GM10847 (cell line): Measurements from ENCODE around the gene TMEM185B.

Experiments
- POLR2A ChIP-seq: IDR thresholded peaks from 2 replicates; pipeline ENCODE4 v1.6.1; 2011; ENCODE audit not compliant: insufficient read length; ENCODE audit errors: extremely low read depth

TMEM185B gene

DNA sequence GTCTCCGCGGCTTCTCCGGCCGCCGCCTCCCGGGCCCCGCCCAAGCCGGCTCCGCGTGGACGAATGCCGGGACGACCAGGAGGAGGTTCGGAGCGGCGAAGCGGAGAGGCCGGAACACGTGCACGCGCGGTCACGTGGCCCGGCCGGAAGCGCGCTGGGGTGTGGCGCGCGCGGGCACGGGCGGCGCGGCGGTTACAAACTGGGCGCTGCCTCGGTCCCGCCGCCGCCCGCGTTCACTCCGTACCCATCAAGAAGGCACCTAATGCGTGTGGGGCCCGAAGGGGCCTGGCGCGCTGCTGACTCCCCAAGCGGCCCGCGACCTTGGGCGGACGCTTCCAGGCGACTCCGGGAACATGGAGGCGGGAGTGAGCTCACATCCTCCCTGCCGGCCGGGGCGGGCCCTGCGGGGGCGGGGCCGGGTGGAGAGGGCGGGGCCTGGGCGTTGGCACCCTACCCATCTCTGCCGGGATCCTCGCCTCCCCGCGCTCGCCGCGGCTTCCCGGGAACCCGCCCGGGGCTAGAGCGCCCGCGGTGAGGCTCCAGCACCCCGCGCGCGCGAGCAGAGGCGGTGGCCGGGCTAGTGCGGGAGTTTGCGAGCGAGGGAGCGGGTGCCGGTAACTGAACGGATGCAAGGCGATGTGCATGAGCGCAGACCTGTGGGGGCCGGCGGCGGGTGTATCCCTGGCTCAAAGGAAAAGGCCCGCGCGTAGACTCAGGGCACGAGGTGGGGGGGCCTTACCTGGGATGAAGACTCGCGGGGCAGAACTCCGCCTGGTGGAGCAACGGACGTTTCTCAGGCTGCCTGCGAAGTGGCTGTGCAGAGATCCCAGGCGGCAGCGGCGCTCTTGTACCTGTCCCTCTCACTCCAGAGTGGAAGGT lies at the start of gene TMEM185B:
TSS of gene TMEM185B (minus strand) at position 367 of the 879 bp plus-strand sequence. CDS start 424 bp downstream, outside the sequence.
- TF ChIP-seq POLR2A: peak; percentile 67

DNA sequence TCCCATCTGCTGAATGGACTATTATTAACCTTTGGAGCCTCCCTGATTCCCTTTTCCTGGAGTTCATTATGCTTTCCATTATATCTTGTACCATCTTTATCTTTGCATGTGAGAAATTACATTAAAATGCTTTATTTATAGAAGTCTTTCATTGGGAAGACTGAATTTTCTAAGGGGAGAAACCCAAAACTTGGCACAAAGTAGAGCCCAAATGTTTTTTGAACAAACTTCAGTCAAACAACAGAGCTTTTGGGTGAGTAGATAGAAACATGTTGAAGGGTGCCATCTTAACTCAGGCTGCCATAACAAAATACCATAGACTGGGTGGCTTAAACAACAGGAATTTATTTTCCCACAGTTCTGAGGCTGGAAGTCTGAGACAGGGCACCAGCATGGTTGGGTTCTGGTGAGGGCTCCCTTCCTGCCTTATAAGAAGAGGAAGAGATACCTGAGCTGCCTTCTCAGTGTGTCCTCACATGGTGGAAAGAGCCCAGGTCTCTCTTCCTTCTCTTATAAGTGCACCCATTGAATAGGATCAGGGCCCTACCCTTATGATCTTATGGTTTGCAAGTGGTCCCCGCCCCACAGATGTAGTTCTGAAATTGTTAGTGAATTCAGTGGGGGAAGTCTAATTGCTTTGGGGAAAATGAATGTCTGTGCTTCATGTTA lies 48.6 kb upstream of the TMEM185B start:
- TF ChIP-seq POLR2A: no peak

DNA sequence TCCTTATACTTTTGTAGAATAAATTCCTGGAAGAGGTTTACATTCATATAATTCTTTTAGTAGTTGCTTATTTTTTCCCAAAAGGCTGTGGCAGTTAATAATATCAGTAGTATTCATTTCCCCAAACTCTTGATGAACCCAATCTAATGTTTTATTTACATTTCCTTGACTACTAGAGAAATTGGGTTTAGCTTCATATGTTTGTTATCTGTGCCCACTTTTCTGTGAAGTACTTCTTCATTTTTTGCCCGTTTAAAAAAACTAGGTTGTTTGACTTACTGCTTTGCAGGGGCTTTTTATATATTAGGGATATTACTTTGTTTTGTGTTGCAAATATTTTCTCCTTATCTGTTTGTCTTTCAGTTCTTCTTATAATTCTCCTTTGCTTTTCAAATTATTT lies 46.6 kb upstream of the TMEM185B start:
- no peak for TF ChIP-seq POLR2A

DNA sequence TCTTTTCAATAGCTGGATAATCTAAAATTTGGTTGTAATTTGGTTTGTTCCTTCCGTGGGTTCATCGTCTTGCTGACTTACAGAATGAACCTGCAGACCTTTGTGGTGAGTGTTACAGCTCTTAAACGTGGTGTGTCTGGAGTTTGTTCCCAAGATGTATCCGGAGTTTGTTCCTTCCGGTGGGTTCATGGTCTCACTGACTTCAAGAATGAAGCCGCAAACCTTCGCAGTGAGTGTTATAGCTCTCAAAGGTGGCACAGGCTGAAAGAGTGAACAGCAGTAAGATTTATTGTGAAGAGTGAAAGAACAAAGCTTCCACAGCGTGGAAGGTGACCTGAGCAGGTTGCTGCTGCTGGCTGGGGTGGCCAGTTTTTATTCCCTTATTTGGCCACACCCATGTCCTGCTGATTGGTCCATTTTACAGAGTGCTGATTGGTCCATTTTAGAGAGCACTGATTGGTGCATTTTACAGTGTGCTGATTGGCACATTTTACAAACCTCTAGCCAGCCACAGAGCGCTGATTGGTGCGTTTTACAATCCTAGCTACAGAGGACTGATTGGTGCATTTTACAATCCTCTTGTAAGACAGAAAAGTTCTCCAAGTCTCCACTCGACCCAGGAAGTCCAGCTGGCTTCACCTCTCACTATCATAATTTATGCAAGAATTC lies 46.0 kb upstream of the TMEM185B start:
- no peak for TF ChIP-seq POLR2A

DNA sequence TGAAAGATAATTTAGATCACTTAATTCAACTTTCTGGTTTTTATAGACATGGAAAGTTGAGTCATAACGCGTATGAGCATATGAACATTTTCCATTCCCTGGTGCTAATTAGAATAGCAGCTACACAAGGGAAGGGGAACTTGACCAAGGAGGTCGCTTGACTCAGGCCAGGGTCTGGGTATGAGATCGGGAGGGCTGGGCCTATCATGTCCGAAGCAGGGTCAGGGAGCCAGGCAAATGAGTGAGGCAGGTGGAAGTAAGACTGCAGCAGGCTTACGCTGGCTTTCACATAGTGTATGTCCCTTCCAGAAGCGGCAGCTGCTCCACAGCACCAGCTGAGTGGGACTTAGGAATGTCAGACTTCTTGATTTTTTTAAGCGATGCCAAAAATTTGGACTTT lies 44.1 kb upstream of the TMEM185B start:
- TF ChIP-seq POLR2A: no peak

DNA sequence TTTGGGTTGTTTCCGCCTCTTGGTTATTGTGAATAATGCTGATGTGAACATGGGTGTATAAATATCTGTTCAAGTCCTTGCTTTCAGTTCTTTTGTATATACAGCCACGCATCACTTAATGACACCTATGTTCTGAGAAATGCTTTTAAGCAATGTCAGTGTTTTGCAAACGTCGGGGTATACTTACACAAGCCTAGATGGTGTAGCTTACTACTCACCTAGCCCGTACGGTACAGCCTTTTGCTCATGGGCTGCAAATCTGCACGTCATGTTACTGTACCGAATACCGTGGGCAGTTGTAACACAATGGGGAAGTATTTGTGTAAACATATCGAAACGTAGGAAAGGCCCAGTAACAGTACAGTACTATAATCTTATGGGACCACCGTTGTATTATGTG lies 41.8 kb upstream of the TMEM185B start:
- TF ChIP-seq POLR2A: no peak

DNA sequence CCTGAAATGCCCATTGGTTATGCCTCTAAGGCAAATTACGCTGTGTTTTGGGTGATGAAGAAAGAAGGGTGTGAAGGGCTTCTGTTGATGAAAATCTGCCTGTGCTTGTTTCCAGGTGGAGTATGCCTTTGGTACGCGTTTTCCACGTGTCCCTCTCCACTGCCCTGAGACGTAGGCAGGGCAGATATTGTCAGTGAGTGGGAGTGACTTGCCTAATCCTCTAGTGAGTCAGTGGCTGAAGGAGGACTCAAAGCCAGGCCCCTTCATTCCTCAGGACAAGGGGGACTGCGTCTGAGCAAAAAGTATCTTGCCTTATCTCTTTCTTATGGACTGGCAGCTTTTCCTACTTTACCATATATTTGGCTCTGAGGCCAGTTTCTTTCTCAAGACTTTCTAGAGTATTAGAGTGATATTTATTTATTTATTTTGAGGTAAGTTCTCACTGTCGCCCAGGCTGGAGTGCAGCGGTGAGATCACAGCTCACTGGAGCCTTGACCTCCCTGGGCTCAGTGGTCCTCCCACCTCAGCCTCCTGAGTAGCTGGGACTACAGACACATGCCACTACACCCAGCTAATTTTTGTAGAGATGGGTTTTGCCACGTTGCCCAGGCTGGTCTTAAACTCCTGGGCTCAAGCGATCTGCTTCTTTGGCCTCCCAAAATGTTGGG lies 39.7 kb upstream of the TMEM185B start:
- no peak for TF ChIP-seq POLR2A

DNA sequence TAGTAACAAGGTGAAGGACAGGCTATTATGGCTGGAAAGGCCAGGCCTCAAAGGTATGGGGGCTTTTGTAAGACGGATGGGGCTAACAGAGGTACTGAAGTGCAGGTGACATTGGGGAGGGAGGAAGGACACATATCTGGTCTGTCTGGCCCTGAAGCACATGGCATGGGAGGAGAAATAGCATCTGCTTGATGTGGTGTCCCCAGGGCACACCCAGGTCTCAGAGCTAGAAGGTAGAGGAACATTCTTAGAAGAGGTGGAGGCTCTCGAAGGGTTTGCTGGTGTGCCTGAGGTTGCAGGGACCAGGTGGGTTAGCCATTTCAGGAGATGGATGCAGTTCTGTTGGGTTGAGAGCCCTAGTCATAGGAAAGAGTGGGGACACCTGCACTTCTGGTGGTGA lies 39.0 kb upstream of the TMEM185B start:
- TF ChIP-seq POLR2A: no peak

DNA sequence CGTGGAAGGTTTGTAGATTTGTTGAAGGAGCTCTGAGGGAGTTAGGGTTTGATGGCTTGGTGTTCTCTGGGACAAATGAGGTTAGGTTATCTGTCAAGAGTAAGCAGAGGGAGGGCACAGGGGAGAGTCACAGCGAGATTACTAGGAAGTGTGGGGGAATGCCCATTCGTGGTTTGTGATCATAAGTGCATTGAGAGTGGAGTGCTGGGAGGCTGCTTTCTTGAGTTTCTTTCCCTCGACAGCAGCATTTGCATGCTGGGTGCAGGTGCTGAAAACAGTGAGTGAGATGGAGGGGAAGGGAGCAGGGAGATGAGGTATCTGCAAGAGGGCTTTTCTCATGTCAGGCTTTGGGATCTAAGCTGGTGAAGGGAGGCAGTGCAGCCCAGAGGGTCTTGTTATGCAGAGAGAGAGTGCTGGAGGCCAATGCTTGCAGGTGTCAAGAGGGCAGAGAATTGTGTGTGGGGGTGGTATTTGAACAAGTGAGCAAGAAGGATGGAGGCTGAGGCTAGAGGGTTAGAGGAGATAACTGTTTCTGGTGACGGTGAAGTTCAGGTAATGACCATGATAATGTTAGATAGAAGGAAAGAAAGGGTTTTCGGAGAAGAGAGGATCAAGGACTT lies 38.3 kb upstream of the TMEM185B start:
- no peak for TF ChIP-seq POLR2A

DNA sequence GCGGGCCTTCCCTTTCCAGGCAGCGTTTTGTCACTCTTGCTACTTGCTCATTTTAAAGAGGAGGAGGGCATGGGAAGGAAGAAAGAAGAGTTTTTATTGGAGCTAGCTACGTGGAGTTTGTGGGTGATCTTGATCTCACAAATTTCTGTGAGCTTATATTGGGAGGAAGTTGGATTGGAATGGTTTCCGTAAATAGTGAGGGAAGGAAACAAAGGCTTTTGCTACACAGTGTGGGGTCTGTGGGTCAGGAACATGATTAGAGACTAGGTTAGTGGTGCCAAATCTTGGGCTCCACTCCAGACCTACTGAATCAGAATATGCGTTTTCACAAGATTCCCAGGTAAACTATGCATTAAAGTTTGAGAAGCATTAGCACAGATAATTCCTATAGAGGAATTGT lies 37.5 kb upstream of the TMEM185B start:
- no peak for TF ChIP-seq POLR2A

DNA sequence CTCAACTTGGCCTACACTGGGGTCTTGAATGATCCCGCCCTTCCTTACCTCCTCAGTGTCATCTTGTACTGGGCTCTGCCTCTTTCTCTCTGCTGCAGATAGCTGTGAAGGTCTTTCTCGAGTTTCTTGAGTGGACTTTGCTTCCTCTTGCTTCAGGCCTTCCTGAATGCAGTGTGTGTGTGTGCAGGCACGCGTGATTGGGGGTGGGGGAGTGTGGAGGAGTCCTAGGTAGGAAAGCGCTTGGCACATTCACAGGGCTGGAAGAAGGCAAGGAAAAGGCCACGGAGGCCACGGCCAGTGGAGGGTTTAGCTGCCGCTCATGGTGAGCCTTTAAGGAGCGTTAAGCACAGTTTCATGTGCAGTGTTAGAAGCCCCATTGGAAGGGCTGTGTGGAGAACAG lies 35.0 kb upstream of the TMEM185B start:
- TF ChIP-seq POLR2A: no peak

DNA sequence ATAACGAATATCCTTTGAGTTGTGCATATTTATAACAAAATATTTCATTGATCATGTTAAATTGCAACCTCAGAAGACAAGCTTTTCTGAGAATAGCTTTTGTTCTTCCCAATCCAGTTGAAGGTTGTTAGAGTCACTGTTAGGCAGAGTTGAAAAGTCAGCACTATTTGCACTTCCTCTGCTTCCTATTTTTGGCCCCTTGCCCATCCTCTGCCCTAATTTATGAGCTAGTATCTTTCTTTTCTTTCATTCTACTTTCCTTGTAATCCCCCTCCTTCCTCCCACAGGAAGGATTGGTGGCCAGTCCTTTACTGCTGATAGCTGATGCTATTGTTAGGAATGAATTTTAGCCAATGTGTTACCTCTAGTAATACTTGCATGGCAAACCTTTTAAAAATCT lies 34.3 kb upstream of the TMEM185B start:
- no peak for TF ChIP-seq POLR2A

DNA sequence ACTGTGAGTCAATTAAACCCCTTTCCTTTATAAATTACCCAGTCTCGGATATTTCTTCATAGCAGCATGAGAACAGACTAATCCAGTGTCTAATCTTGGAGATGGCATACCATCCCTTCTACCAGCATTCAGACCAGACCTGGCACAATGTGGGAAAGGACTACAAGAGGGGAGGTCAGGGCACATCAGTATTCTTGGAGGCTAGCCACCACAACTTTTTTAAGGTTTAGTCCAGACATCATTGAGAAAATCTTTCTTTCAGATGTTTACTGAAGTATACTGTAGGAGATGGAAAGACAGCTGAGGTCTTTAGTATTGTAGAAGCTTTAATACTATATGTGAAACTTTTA lies 33.4 kb upstream of the TMEM185B start:
- no peak for TF ChIP-seq POLR2A

DNA sequence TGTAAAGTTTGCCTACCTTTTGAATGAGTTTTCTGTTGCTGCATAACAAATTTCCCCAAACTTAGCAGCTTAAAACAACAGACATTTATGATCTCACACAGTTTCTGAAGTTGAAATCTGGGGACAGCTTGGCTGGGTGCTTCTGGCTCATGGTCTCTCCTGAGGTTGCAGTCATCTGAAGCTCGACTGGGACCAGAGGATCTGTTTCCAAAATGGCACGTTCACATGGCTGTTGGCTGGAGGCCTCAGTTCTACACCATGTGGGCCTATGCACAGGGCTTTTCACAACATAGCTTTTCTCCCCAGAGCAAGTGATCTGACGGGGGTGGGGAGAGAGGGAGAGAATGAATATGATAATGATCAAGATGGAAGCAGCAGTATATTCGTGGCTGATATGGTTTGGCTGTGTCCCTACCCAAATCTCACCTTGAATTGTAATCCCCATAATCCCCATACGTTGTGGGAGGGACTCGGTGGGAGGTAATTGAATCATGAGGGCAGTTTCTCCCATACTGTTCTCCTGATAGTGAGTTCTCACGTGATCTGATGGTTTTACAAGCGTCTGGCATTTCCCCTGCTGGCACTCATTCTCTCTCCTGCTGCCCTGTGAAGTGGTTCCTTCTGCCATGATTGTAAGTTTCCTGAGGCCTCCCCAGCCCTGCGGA lies 32.9 kb upstream of the TMEM185B start:
- TF ChIP-seq POLR2A: no peak

DNA sequence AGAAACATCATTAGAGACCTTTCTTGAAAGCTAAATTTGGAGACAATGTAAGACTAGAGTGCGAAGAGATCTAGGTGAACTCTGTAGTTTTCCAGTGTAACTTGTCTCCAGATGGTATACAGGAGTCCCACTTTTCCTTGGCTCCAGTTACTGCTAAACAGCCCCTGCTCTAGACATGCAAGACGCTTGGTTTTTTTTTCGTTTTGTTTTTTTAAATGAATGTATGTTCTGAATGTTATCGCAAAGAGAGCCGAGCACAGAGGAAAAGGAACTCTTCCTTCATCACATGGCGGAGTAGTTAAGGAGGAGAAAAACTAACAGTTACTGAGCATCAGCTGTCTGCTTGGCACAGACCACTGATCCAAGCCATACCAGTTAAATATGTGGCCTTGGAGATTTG lies 31.9 kb upstream of the TMEM185B start:
- no peak for TF ChIP-seq POLR2A
